ELF-1 (cell line): ENCODE results near the gene VOPP1.
"Not testable (repeated sequence)": the region's sequence is repeated elsewhere in the genome, so short reads cannot be mapped to it uniquely, and the experiment has no call there.

ENCODE experiments used
- DNase-seq: peaks from one replicate; pipeline ENCODE4 v3.0.0-alpha.2; 2016; ENCODE audit warnings: low read depth, low spot score

The VOPP1 gene

GRCh38 chr7:55582656-55583055 is 10.4 kb upstream of the VOPP1 start:
- not testable (repeated sequence) for DNase-seq

GRCh38 chr7:55576753-55577152 is 4.5 kb upstream of the VOPP1 start:
- DNase-seq = no peak

GRCh38 chr7:55575733-55576132 is 3.4 kb upstream of the VOPP1 start:
- DNase-seq = no peak

GRCh38 chr7:55575098-55575497 is 2.8 kb upstream of the VOPP1 start:
- no peak for DNase-seq

GRCh38 chr7:55574051-55574717 is 1.9 kb upstream of the VOPP1 start:
- no peak for DNase-seq

GRCh38 chr7:55573234-55573900 is 1.1 kb upstream of the VOPP1 start:
- no peak for DNase-seq

GRCh38 chr7:55571511-55572377 is 558 bp downstream of the VOPP1 start:
- peak; percentile 46 for DNase-seq

GRCh38 chr7:55570939-55571338 is 1.4 kb downstream of the VOPP1 start:
- DNase-seq = no peak

- DNase-seq = no peak
Measured at GRCh38 chr7:55570218-55570873, 2.0 kb downstream of the VOPP1 start.

GRCh38 chr7:55569797-55570196 is 2.5 kb downstream of the VOPP1 start:
- DNase-seq = no peak

GRCh38 chr7:55569269-55569663 is 3.0 kb downstream of the VOPP1 start:
- no peak for DNase-seq

- DNase-seq = no peak
Measured at GRCh38 chr7:55568613-55569268, 3.6 kb downstream of the VOPP1 start.

GRCh38 chr7:55567571-55567970 is 4.7 kb downstream of the VOPP1 start:
- DNase-seq = no peak

- DNase-seq = no peak
Measured at GRCh38 chr7:55565681-55566080, 6.6 kb downstream of the VOPP1 start.

- DNase-seq = peak; percentile 83
Measured at GRCh38 chr7:55563596-55564325, 8.5 kb downstream of the VOPP1 start.

GRCh38 chr7:55561690-55562089 is 10.6 kb downstream of the VOPP1 start:
- DNase-seq = no peak

- DNase-seq = no peak
Measured at GRCh38 chr7:55558962-55559920, 13.1 kb downstream of the VOPP1 start.

- DNase-seq = peak; percentile 63
Measured at GRCh38 chr7:55557666-55558188, 14.6 kb downstream of the VOPP1 start.

- DNase-seq = no peak
Measured at GRCh38 chr7:55556492-55556891, 15.8 kb downstream of the VOPP1 start.
